K562 (cell line): ENCODE measurements around the gene AREL1. TPM values are rescaled to one million over a fixed set of nuclear protein-coding genes. Genes with fewer than 3 reads are reported as not detected.

Experiments used
- ATAC-seq: fragments of 200-7000 bp; cut with Tn5 transposase; 3 replicates; pipeline ENCODE4 v1.9.1; 2020; ENCODE audit warnings: moderate library complexity
- BruUV-seq: library from RNA; stranded (reverse); fragments of 400-500 nt; replicated peaks from 2 replicates; lab custom pipeline; 2021; lab: Mats Ljungman, UMichigan
- CTCF ChIA-PET: fragments of 300-600 bp; formaldehyde crosslinking; extraction: SDS; loops from one replicate; lab custom pipeline; 2021; ENCODE audit warnings: low intra/inter-chr PET ratio; lab: Yijun Ruan, JAX
- POLR2A ChIA-PET: fragments of 300-600, 350-650 bp; sonication (Branson Sonifier 250); formaldehyde crosslinking; extraction: SDS; loops from one replicate; lab custom pipeline; 2021; ENCODE audit warnings: antibody characterized with exemption, inconsistent platforms; lab: Yijun Ruan, JAX
- DNase-seq, 4 experiments: peaks; one replicate each; pipeline versions ENCODE4 v3.0.0 to v3.0.0-alpha.2; 2011 to 2018; ENCODE audit warnings: low spot score in 3 of 4, mixed read lengths in 3 of 4; ENCODE audit errors: extremely low read depth in 1 of 4
- FAIRE-seq: peaks from 2 replicates; lab custom pipeline; 2011; peaks lifted over from hg19 to GRCh38; lab: Jason Lieb, UNC
- H2AFZ ChIP-seq: 2 replicates; pipeline ENCODE4 v1.6.0; 2011; ENCODE audit warnings: low read depth, low read length, control low read depth, inconsistent platforms
- H3K27ac ChIP-seq: fragments of 200-600 bp; 3 replicates; pipeline ENCODE4 v1.8.0; 2011; ENCODE audit warnings: low read depth, mild to moderate bottlenecking, control low read depth, inconsistent platforms, low read length, moderate library complexity, mixed read lengths; ENCODE audit errors: extremely low read depth
- H3K27me3 ChIP-seq, 2 experiments: fragments of 300-600 bp in 1 of 2; 2 replicates in 1 of 2; 3 replicates in 1 of 2; pipeline versions ENCODE4 v1.6.0 to v1.8.0; 2011; ENCODE audit warnings: inconsistent platforms in 2 of 2, low read length in 2 of 2, mild to moderate bottlenecking in 1 of 2, mixed read lengths in 1 of 2, moderate library complexity in 1 of 2; ENCODE audit not compliant: control insufficient read depth in 2 of 2, insufficient read depth in 2 of 2
- H3K36me3 ChIP-seq: fragments of 300-600 bp; 3 replicates; pipeline ENCODE4 v1.8.0; 2011; ENCODE audit warnings: mild to moderate bottlenecking, low read length, inconsistent platforms; ENCODE audit not compliant: control insufficient read depth, insufficient read depth
- H3K4me1 ChIP-seq, 2 experiments: fragments of 200-600 bp in 1 of 2; replicated peaks in 1 of 2; 2 replicates in 1 of 2; 3 replicates in 1 of 2; pipeline versions ENCODE4 v1.5.1 to v1.8.0; 2011; ENCODE audit warnings: inconsistent platforms in 2 of 2, low read length in 2 of 2, mild to moderate bottlenecking in 1 of 2, mixed read lengths in 1 of 2, moderate library complexity in 1 of 2; ENCODE audit not compliant: control insufficient read depth in 2 of 2, insufficient read depth in 2 of 2
- H3K4me2 ChIP-seq: 2 replicates; pipeline ENCODE4 v1.6.1; 2011; ENCODE audit warnings: low read length, control low read depth, inconsistent platforms, mixed read lengths; ENCODE audit not compliant: insufficient read depth
- H3K4me3 ChIP-seq: fragments of 200-600 bp; sonication (generic), shearing (Covaris generic); 2 replicates; pipeline ENCODE4 v1.5.1; 2016; ENCODE audit warnings: control low read depth, inconsistent platforms
- H3K79me2 ChIP-seq: fragments of 200-600 bp; 3 replicates; pipeline ENCODE4 v1.8.0; 2011; ENCODE audit warnings: low read length, inconsistent platforms; ENCODE audit not compliant: control insufficient read depth, insufficient read depth
- H3K9ac ChIP-seq, 2 experiments: 2 replicates each; pipeline versions ENCODE4 v1.6.0 to v1.6.1; 2011; ENCODE audit warnings: low read depth in 2 of 2, low read length in 2 of 2, control low read depth in 1 of 2, inconsistent platforms in 1 of 2, mild to moderate bottlenecking in 1 of 2, mixed read lengths in 1 of 2; ENCODE audit not compliant: insufficient read depth in 1 of 2
- H3K9me1 ChIP-seq: one replicate; pipeline ENCODE4 v1.6.0; 2011; ENCODE audit warnings: inconsistent platforms, mild to moderate bottlenecking, low read length, moderate library complexity; ENCODE audit not compliant: control insufficient read depth, insufficient read depth
- H3K9me3 ChIP-seq: replicated peaks from 2 replicates; pipeline ENCODE4 v1.5.1; 2011; ENCODE audit warnings: low read depth, low read length, inconsistent platforms; ENCODE audit not compliant: control insufficient read depth, insufficient read depth
- H4K20me1 ChIP-seq: replicated peaks from 2 replicates; pipeline ENCODE4 v1.6.1; 2011; ENCODE audit warnings: low read length, inconsistent platforms, mixed read lengths; ENCODE audit not compliant: control insufficient read depth, insufficient read depth
- ADNP ChIP-seq: fragments of 200-800 bp; sonication (Bioruptor generic); IDR thresholded peaks from 2 replicates; pipeline ENCODE4 v1.6.1; 2016; ENCODE audit warnings: missing genetic modification characterization, missing compliant biosample characterization
- ASH1L ChIP-seq: fragments of 450-650 bp; IDR thresholded peaks from 2 replicates; pipeline ENCODE4 v1.6.1; 2018; ENCODE audit warnings: borderline replicate concordance, mild to moderate bottlenecking, low read depth; ENCODE audit not compliant: partially characterized antibody
- ATF1 ChIP-seq, 2 experiments: fragments of 450-650 bp in 1 of 2; IDR thresholded peaks; 2 replicates each; pipeline ENCODE4 v1.6.1; 2016; ENCODE audit warnings: missing compliant biosample characterization in 1 of 2, missing genetic modification characterization in 1 of 2
- DPF2 ChIP-seq: fragments of 450-650 bp; IDR thresholded peaks from 2 replicates; pipeline ENCODE4 v1.6.1; 2016
- GABPA ChIP-seq: fragments of 200-800 bp; sonication (Bioruptor generic); conservative IDR thresholded peaks from 2 replicates; pipeline ENCODE4 v1.6.1; 2016; ENCODE audit warnings: low read depth, missing genetic modification characterization, missing compliant biosample characterization
- NFE2L1 ChIP-seq: fragments of 450-650 bp; IDR thresholded peaks from 2 replicates; pipeline ENCODE4 v1.6.1; 2016; ENCODE audit warnings: missing genetic modification characterization, low read depth, mild to moderate bottlenecking, missing compliant biosample characterization, moderate library complexity, borderline replicate concordance
- RB1 ChIP-seq: fragments of 450-650 bp; IDR thresholded peaks from 2 replicates; pipeline ENCODE4 v1.6.1; 2017; ENCODE audit warnings: low read depth, mild to moderate bottlenecking
- RBM25 ChIP-seq: fragments of 200-400 bp; formaldehyde crosslinking; IDR thresholded peaks from 2 replicates; pipeline ENCODE4 v1.6.1; 2018; ENCODE audit warnings: low read length, low read depth, moderate library complexity; ENCODE audit not compliant: severe bottlenecking
- RFX1 ChIP-seq: fragments of 450-650 bp; IDR thresholded peaks from 2 replicates; pipeline ENCODE4 v1.6.1; 2016; ENCODE audit warnings: mild to moderate bottlenecking, moderate library complexity
- SUPT5H ChIP-seq: fragments of 450-650 bp; IDR thresholded peaks from 2 replicates; pipeline ENCODE4 v1.6.1; 2016
- TCF3 ChIP-seq: sonication (generic); formaldehyde crosslinking; IDR thresholded peaks from 2 replicates; pipeline ENCODE4 v1.4.0; 2020; ENCODE audit warnings: mild to moderate bottlenecking, missing genetic modification reagents
- ZBED1 ChIP-seq: IDR thresholded peaks from 2 replicates; pipeline ENCODE4 v1.6.1; 2014
- ZNF146 ChIP-seq: IDR thresholded peaks from one replicate; pipeline ENCODE4 v1.6.1; 2018; ENCODE audit warnings: missing compliant biosample characterization; ENCODE audit not compliant: unreplicated experiment
- ZNF280A ChIP-seq: fragments of 450-650 bp; IDR thresholded peaks from 2 replicates; pipeline ENCODE4 v1.6.1; 2018; ENCODE audit warnings: mild to moderate bottlenecking, low read depth; ENCODE audit not compliant: partially characterized antibody
- ZNF384 ChIP-seq: IDR thresholded peaks from 2 replicates; pipeline ENCODE4 v1.6.1; 2012; ENCODE audit warnings: low read depth, low read length, improper control_type of control experiment
- ZNF57 ChIP-seq: fragments of 450-650 bp; formaldehyde crosslinking; IDR thresholded peaks from 2 replicates; pipeline ENCODE4 v1.4.0; 2020; ENCODE audit warnings: mild to moderate bottlenecking, moderate library complexity
- WGBS: fragments of 100-300 bp; shearing (Covaris generic); methylation state at CpG from one replicate; pipeline ENCODE4 v1.1.6; 2016; ENCODE audit warnings: low coverage, mixed read lengths; ENCODE audit not compliant: insufficient coverage; ENCODE audit errors: missing lambda C conversion rate; 5-methylcytosine and 5-hydroxymethylcytosine counted together
- in situ Hi-C: fragments of 300-500 bp; cut with MboI; formaldehyde crosslinking; loops from 4 replicates; pipeline ENCODE4 v1.15.0; 2018; ENCODE audit warnings: inconsistent platforms, mixed read lengths
- intact Hi-C: fragments of 100-400 bp; cut with micrococcal nuclease; formaldehyde crosslinking; loops from 2 replicates; pipeline ENCODE4 v1.14.2; 2022
- polyA plus RNA-seq, 8 experiments: library from polyadenylated mRNA; depleted of rRNA in 4 of 8; stranded (reverse) in 5 of 8; unstranded in 3 of 8; fragments of >200 nt; fragmentation: Nextera tagmentation in 2 of 8; fragmentation: Illumina TruSeq in 1 of 8; extraction: Ambion mirVana in 2 of 8; extraction: Trizol in 1 of 8; gene quantifications; 2 replicates each; pipeline versions ENCODE4 v1.2.1 to v1.2.3, GENCODE V29; 2011 to 2014; ENCODE audit warnings: inconsistent platforms in 1 of 8, missing spikeins in 1 of 8
- total RNA-seq, 7 experiments: library from RNA; depleted of rRNA in 6 of 7; stranded (reverse); fragments of >200 nt in 6 of 7; fragmentation: Illumina TruSeq in 2 of 7; extraction: Trizol in 2 of 7; gene quantifications; 2 replicates each; pipeline versions ENCODE4 v1.2.1 to v1.2.3, GENCODE V29; 2011 to 2021; ENCODE audit warnings: low replicate concordance in 1 of 7
- TF ChIP-seq, protein P1 (sequence below), 2 experiments: IDR thresholded peaks; 2 replicates each; pipeline ENCODE4 v1.6.1; 2012; ENCODE audit warnings: improper control_type of control experiment in 2 of 2, low read depth in 2 of 2, low read length in 2 of 2, borderline replicate concordance in 1 of 2
- TF ChIP-seq, protein P2 (sequence below): fragments of 450-650 bp; formaldehyde crosslinking; IDR thresholded peaks from 2 replicates; pipeline ENCODE4 v1.4.0; 2020; ENCODE audit warnings: mild to moderate bottlenecking, moderate library complexity

Gene AREL1
- total and polyA plus RNA-seq, 9 of the 15 experiments (the other 6 are each of a cell fraction or from before 2014, with no cell fraction given), result 6.0 to 24.8 (median 16.6) TPM

GRCh38 chr14:74710480-74710879 is 2.4 kb downstream of the AREL1 start:
- DNase-seq (peak; percentile 23 to 58 (median 36)), ATAC-seq (peak; percentile 48), FAIRE-seq (peak; percentile 70)
- Histone ChIP-seq H3K4me3 (no peak overlapping the region; the same call in 1 of the 2 replicates), H3K36me3 (peaks cover 10% of the 10 kb centered on the region; the same call in 2 of the 3 replicates), H3K9me3 (no peaks in the 10 kb centered on the region), H4K20me1 (no peaks in the 10 kb centered on the region), H3K4me1 (peaks cover 0 to 8% of the 10 kb centered on the region in 2 experiments; a peak in 2 of 5 replicates), H3K79me2 (peaks cover 84% of the 10 kb centered on the region), H3K27me3 (no peaks in the 10 kb centered on the region), H3K27ac (peak overlapping the region; percentile 8; the same call in 1 of the 3 replicates), H3K9me1 (no peaks in the 10 kb centered on the region), H3K4me2 (peak overlapping the region; percentile 63), H3K9ac (no peak overlapping the region), H2AFZ (no peak overlapping the region)
- 0% methylated on average over 1 of the region's 1 CpG for WGBS
- intact Hi-C loops (loop anchor here (5.0 kb wide), 1 partner anchor 52 kb away; the partner anchor contains the start of gene YLPM1), in situ Hi-C loops (loop anchor here (10.0 kb wide), 1 partner anchor 1186 kb away; no protein-coding TSS in a partner anchor)
- ChIA-PET CTCF (no interaction called here), POLR2A (interaction anchor here (0.6 kb wide), 1 partner anchor 87 kb away, joined by 3 read pairs; no protein-coding TSS in a partner anchor)
- no TSS peak for BruUV-seq
- TF ChIP-seq ZNF57, result no peak
- TF ChIP-seq DPF2, result peak; percentile 58; the same call in 1 of the 2 replicates
- TF ChIP-seq SUPT5H, result no peak
- TF ChIP-seq NFE2L1 (tag), result no peak
- no peak for TF ChIP-seq GABPA (tag)
- TF ChIP-seq, protein P1, sequence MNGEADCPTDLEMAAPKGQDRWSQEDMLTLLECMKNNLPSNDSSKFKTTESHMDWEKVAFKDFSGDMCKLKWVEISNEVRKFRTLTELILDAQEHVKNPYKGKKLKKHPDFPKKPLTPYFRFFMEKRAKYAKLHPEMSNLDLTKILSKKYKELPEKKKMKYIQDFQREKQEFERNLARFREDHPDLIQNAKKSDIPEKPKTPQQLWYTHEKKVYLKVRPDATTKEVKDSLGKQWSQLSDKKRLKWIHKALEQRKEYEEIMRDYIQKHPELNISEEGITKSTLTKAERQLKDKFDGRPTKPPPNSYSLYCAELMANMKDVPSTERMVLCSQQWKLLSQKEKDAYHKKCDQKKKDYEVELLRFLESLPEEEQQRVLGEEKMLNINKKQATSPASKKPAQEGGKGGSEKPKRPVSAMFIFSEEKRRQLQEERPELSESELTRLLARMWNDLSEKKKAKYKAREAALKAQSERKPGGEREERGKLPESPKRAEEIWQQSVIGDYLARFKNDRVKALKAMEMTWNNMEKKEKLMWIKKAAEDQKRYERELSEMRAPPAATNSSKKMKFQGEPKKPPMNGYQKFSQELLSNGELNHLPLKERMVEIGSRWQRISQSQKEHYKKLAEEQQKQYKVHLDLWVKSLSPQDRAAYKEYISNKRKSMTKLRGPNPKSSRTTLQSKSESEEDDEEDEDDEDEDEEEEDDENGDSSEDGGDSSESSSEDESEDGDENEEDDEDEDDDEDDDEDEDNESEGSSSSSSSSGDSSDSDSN (IDR thresholded peaks at IDR 0.05; ENCODE audit: borderline replicate concordance in 1 of 2, low read depth in 2 of 2, low read length in 2 of 2), result no peak
- TF ChIP-seq, protein P2, sequence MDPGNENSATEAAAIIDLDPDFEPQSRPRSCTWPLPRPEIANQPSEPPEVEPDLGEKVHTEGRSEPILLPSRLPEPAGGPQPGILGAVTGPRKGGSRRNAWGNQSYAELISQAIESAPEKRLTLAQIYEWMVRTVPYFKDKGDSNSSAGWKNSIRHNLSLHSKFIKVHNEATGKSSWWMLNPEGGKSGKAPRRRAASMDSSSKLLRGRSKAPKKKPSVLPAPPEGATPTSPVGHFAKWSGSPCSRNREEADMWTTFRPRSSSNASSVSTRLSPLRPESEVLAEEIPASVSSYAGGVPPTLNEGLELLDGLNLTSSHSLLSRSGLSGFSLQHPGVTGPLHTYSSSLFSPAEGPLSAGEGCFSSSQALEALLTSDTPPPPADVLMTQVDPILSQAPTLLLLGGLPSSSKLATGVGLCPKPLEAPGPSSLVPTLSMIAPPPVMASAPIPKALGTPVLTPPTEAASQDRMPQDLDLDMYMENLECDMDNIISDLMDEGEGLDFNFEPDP (CRISPR knock-in tag), result no peak
- no peak for TF ChIP-seq RBM25
- peak; percentile 40; the same call in 1 of the 2 replicates for TF ChIP-seq RFX1
- no peak for TF ChIP-seq ZNF384
- TF ChIP-seq TCF3 (CRISPR knock-in tag), result peak; percentile 88
- TF ChIP-seq ASH1L, result no peak
- TF ChIP-seq ZBED1, result no peak
- TF ChIP-seq ADNP (tag), result no peak
- TF ChIP-seq ATF1 (CRISPR knock-in tag; IDR thresholded peaks at IDR 0.05), result no peak
- TF ChIP-seq ATF1 (tag; IDR thresholded peaks at IDR 0.05), result no peak
- TF ChIP-seq RB1, result no peak
- TF ChIP-seq ZNF280A, result no peak
- no peak for TF ChIP-seq ZNF146 (CRISPR knock-in tag)
